Measurements from ENCODE around the gene SPOCK1. TPM values are rescaled to one million over a fixed set of nuclear protein-coding genes. Genes with fewer than 3 reads are reported as not detected.

The SPOCK1 gene
- polyA plus RNA-seq, 3 donors: 1.8 to 5.7 (median 2.1) TPM

DNA sequence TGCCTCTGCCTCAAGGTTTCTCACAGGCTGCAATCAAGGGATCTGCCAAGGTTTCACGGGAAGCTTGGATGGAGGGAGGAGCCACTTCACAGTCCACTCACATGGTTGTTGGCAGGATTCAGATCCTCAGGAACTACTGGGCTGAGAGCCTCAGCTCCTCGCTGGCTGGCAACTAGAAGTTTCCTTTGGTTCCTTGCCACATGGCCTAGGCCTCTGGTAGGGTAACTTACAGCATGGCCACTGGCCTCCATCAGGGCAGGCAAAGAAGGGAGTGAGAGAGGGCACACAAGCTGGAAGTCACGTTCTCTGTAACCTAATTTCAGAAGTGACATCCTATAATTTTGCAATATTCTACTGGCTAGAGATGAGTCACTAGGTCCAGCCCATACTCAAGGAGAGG lies 32.2 kb downstream of the SPOCK1 start:
- H3K36me3 Mint-ChIP-seq: no peaks in the 10 kb centered on the region
- Histone ChIP-seq H4K20me1 (ENCODE audit: insufficient read depth, low read length) (no peaks in the 10 kb centered on the region), H3K4me2 (replicated peaks; ENCODE audit: extremely low read depth, low read length, poor library complexity, severe bottlenecking) (no peak overlapping the region), H3K4me1 (ENCODE audit: control insufficient read depth in 1 of 2, insufficient read depth in 2 of 2, low read length in 2 of 2) (no peaks in the 10 kb centered on the region), H3K4me3 (replicated peaks in 1 of 3; ENCODE audit: low read depth in 2 of 3, low read length in 3 of 3) (no peak overlapping the region), H3K79me2 (ENCODE audit: insufficient read depth, low read length) (no peaks in the 10 kb centered on the region), H2AFZ (ENCODE audit: insufficient read depth, low read depth, low read length, poor library complexity, severe bottlenecking) (no peak overlapping the region), H3K27ac (ENCODE audit: low read depth in 1 of 2, low read length in 2 of 2) (no peak overlapping the region), H3K9ac (ENCODE audit: insufficient read depth, low read length, poor library complexity, severe bottlenecking) (no peak overlapping the region), H3K27me3 (ENCODE audit: control insufficient read depth in 2 of 2, insufficient read depth in 2 of 2, low read length in 2 of 2) (no peaks in the 10 kb centered on the region), H3K36me3 (replicated peaks in 1 of 2; ENCODE audit: control insufficient read depth in 1 of 2, insufficient read depth in 2 of 2, low read length in 2 of 2) (no peaks in the 10 kb centered on the region), H3K9me3 (replicated peaks in 1 of 2; ENCODE audit: control insufficient read depth in 1 of 2, insufficient read depth in 1 of 2, low read length in 2 of 2) (no peaks in the 10 kb centered on the region)
- intact Hi-C loops (cut with micrococcal nuclease): no loop called here
- DNase-seq: no peak
- no peak overlapping the region for H3K27ac Mint-ChIP-seq
- H3K4me1 Mint-ChIP-seq: no peaks in the 10 kb centered on the region
- TF ChIP-seq, protein P1, sequence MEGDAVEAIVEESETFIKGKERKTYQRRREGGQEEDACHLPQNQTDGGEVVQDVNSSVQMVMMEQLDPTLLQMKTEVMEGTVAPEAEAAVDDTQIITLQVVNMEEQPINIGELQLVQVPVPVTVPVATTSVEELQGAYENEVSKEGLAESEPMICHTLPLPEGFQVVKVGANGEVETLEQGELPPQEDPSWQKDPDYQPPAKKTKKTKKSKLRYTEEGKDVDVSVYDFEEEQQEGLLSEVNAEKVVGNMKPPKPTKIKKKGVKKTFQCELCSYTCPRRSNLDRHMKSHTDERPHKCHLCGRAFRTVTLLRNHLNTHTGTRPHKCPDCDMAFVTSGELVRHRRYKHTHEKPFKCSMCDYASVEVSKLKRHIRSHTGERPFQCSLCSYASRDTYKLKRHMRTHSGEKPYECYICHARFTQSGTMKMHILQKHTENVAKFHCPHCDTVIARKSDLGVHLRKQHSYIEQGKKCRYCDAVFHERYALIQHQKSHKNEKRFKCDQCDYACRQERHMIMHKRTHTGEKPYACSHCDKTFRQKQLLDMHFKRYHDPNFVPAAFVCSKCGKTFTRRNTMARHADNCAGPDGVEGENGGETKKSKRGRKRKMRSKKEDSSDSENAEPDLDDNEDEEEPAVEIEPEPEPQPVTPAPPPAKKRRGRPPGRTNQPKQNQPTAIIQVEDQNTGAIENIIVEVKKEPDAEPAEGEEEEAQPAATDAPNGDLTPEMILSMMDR (IDR thresholded peaks at IDR 0.05): no peak
- 40% methylated on average over 1 of the region's 3 CpGs for WGBS (ENCODE audit: insufficient coverage)
- H3K27me3 Mint-ChIP-seq (ENCODE audit: low read depth in 3 of 3): peaks cover 2 to 12% (median 2%) of the 10 kb centered on the region in 3 donors
- H3K4me3 Mint-ChIP-seq: no peak overlapping the region
- no peaks in the 10 kb centered on the region for H3K9me3 Mint-ChIP-seq

DNA sequence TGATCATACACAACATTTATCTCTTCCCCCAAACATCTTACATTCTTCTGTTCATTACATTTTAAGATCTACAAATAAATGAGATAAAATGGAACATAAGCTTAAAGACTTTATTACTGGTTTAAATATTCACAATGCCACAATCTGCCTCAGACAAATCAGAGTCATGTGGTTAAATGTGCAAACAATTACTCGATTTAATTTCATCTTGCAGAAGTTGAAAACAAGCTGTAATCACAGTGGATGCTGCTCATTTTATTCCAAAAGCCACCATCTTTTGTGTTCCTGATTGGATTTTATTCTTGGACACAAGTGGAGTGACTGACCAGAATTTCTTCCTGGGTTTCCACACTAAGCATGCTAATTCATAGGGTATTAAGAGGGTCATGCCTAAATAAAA lies 33.2 kb downstream of the SPOCK1 start:
- H3K36me3 Mint-ChIP-seq: no peaks in the 10 kb centered on the region

More for the DNA sequence above, 33.2 kb downstream of the SPOCK1 start:
- no peaks in the 10 kb centered on the region for H3K36me3 ChIP-seq (replicated peaks in 1 of 2; ENCODE audit: control insufficient read depth in 1 of 2, insufficient read depth in 2 of 2, low read length in 2 of 2)
- WGBS (ENCODE audit: insufficient coverage): no CpG with 5 or more reads among the region's 1 CpG
- DNase-seq: no peak
- H4K20me1 ChIP-seq (ENCODE audit: insufficient read depth, low read length): no peaks in the 10 kb centered on the region
- intact Hi-C loops (cut with micrococcal nuclease): no loop called here
- H3K27me3 ChIP-seq (ENCODE audit: control insufficient read depth in 2 of 2, insufficient read depth in 2 of 2, low read length in 2 of 2): no peaks in the 10 kb centered on the region
- H3K4me3 Mint-ChIP-seq: no peak overlapping the region
- H3K4me3 ChIP-seq (replicated peaks in 1 of 3; ENCODE audit: low read depth in 2 of 3, low read length in 3 of 3): no peak overlapping the region
- no peaks in the 10 kb centered on the region for H3K4me1 Mint-ChIP-seq
- no peaks in the 10 kb centered on the region for H3K79me2 ChIP-seq (ENCODE audit: insufficient read depth, low read length)
- no peaks in the 10 kb centered on the region for H3K9me3 ChIP-seq (replicated peaks in 1 of 2; ENCODE audit: control insufficient read depth in 1 of 2, insufficient read depth in 1 of 2, low read length in 2 of 2)
- H3K4me2 ChIP-seq (replicated peaks; ENCODE audit: extremely low read depth, low read length, poor library complexity, severe bottlenecking): no peak overlapping the region
- H3K27me3 Mint-ChIP-seq (ENCODE audit: low read depth in 3 of 3): peaks cover 2 to 9% (median 2%) of the 10 kb centered on the region in 3 donors
- no peak overlapping the region for H2AFZ ChIP-seq (ENCODE audit: insufficient read depth, low read depth, low read length, poor library complexity, severe bottlenecking)
- TF ChIP-seq, protein P1 (IDR thresholded peaks at IDR 0.05): no peak
- H3K27ac Mint-ChIP-seq: no peak overlapping the region
- no peak overlapping the region for H3K27ac ChIP-seq (ENCODE audit: low read depth in 1 of 2, low read length in 2 of 2)
- no peaks in the 10 kb centered on the region for H3K9me3 Mint-ChIP-seq
- no peak overlapping the region for H3K9ac ChIP-seq (ENCODE audit: insufficient read depth, low read length, poor library complexity, severe bottlenecking)
- no peaks in the 10 kb centered on the region for H3K4me1 ChIP-seq (ENCODE audit: control insufficient read depth in 1 of 2, insufficient read depth in 2 of 2, low read length in 2 of 2)
